CD4-positive, alpha-beta memory T cell (primary cell): ENCODE data around the gene FMR1NB. TPM values are rescaled to one million over a fixed set of nuclear protein-coding genes. Genes with fewer than 3 reads are reported as not detected.
A peak's percentile ranks its signal among the peaks of the same experiment; 100 is the strongest.

ENCODE experiments used
- CTCF ChIA-PET: fragments of 350-600 bp; sonication (Branson Sonifier 250); formaldehyde crosslinking; loops from one replicate; lab custom pipeline; 2021; ENCODE audit warnings: inconsistent platforms; ENCODE audit not compliant: partially characterized antibody; lab: Charles Lee
- POLR2A ChIA-PET: fragments of 350-600 bp; sonication (Branson Sonifier 250); formaldehyde crosslinking; loops from one replicate; lab custom pipeline; 2021; ENCODE audit not compliant: partially characterized antibody; lab: Charles Lee
- DNase-seq, 5 donors: peaks; one replicate each; pipeline versions ENCODE4 v3.0.0 to v3.0.0-alpha.2; 2020 to 2022; ENCODE audit warnings: mixed read lengths in 1 of 5
- H3K27ac ChIP-seq: one replicate; pipeline ENCODE4 v1.7.0; 2013; ENCODE audit warnings: low read depth, low read length
- H3K27me3 ChIP-seq: 2 replicates; pipeline ENCODE4 v1.7.0; 2013; ENCODE audit warnings: mild to moderate bottlenecking, low read length, moderate library complexity; ENCODE audit not compliant: insufficient read depth
- H3K36me3 ChIP-seq: 2 replicates; pipeline ENCODE4 v1.7.0; 2013; ENCODE audit warnings: mild to moderate bottlenecking, low read length, moderate library complexity; ENCODE audit not compliant: insufficient read depth
- H3K4me1 ChIP-seq: 2 replicates; pipeline ENCODE4 v1.7.0; 2013; ENCODE audit warnings: mild to moderate bottlenecking, low read length, moderate library complexity; ENCODE audit not compliant: insufficient read depth
- H3K4me3 ChIP-seq, 2 donors: one replicate each; pipeline ENCODE4 v1.7.0; 2013; ENCODE audit warnings: low read length in 2 of 2, mild to moderate bottlenecking in 1 of 2
- H3K9me3 ChIP-seq, 2 donors: one replicate each; pipeline ENCODE4 v1.7.0; 2013; ENCODE audit warnings: low read length in 2 of 2, control low read depth in 1 of 2; ENCODE audit not compliant: control insufficient read depth in 1 of 2
- H3K27ac Mint-ChIP-seq, 7 donors: one replicate each; pipeline ENCODE4 v1.8.0; 2020 to 2021; ENCODE audit warnings: mixed read lengths in 7 of 7, mild to moderate bottlenecking in 6 of 7, inconsistent platforms in 3 of 7, moderate library complexity in 3 of 7
- H3K27me3 Mint-ChIP-seq, 2 donors: one replicate each; pipeline ENCODE4 v1.8.0; 2020 to 2021; ENCODE audit warnings: mixed read lengths in 2 of 2
- H3K36me3 Mint-ChIP-seq, 2 donors: one replicate each; pipeline ENCODE4 v1.8.0; 2020 to 2021; ENCODE audit warnings: mixed read lengths in 2 of 2, inconsistent platforms in 1 of 2, mild to moderate bottlenecking in 1 of 2
- H3K4me1 Mint-ChIP-seq, 4 donors: one replicate each; pipeline ENCODE4 v1.8.0; 2020 to 2021; ENCODE audit warnings: mixed read lengths in 4 of 4, mild to moderate bottlenecking in 1 of 4
- H3K4me3 Mint-ChIP-seq, 8 donors: one replicate each; pipeline ENCODE4 v1.8.0; 2020 to 2021; ENCODE audit warnings: mixed read lengths in 8 of 8, mild to moderate bottlenecking in 7 of 8, moderate library complexity in 6 of 8, inconsistent platforms in 3 of 8
- H3K9me3 Mint-ChIP-seq, 8 donors: one replicate each; pipeline ENCODE4 v1.8.0; 2020 to 2021; ENCODE audit warnings: mixed read lengths in 8 of 8, mild to moderate bottlenecking in 5 of 8, inconsistent platforms in 3 of 8, moderate library complexity in 1 of 8
- intact Hi-C: fragments of 100-400 bp; cut with micrococcal nuclease; formaldehyde crosslinking; loops from one replicate; pipeline ENCODE4 v1.15.1; 2023
- polyA plus RNA-seq, 2 donors: library from polyadenylated mRNA; unstranded; fragments of 300-500 nt; fragmentation: Illumina TruSeq; gene quantifications; one replicate each; pipeline ENCODE4 v1.2.3, GENCODE V29; 2021
- total RNA-seq, 2 experiments: library from RNA; stranded (reverse); gene quantifications; one replicate each; pipeline ENCODE4 v1.2.3, GENCODE V29; 2021

The FMR1NB gene
- total and polyA plus RNA-seq, 4 experiments from 2014 or later = not detected

GRCh38 chrX:148035380-148035779 is 54.2 kb downstream of the FMR1NB start:
- no peak overlapping the region for H3K4me3 Mint-ChIP-seq
- CTCF ChIA-PET = no interaction called here
- intact Hi-C loops = no loop called here
- H3K36me3 Mint-ChIP-seq = no peaks in the 10 kb centered on the region
- H3K9me3 Mint-ChIP-seq = no peaks in the 10 kb centered on the region
- no peaks in the 10 kb centered on the region for H3K4me1 Mint-ChIP-seq
- POLR2A ChIA-PET = no interaction called here
- Histone ChIP-seq H3K4me1 (no peaks in the 10 kb centered on the region), H3K4me3 (no peak overlapping the region), H3K27me3 (no peaks in the 10 kb centered on the region), H3K9me3 (no peaks in the 10 kb centered on the region), H3K36me3 (no peaks in the 10 kb centered on the region), H3K27ac (no peak overlapping the region)
- no peak for DNase-seq
- no peak overlapping the region for H3K27ac Mint-ChIP-seq
- peaks cover 0 to 1% of the 10 kb centered on the region in 2 donors for H3K27me3 Mint-ChIP-seq

GRCh38 chrX:148037020-148037419 is 55.9 kb downstream of the FMR1NB start:
- no peaks in the 10 kb centered on the region for H3K27me3 ChIP-seq
- Mint-ChIP-seq H3K27ac (no peak overlapping the region), H3K9me3 (peaks cover 0 to 2% (median 0%) of the 10 kb centered on the region in 8 donors), H3K27me3 (peaks cover 0 to 1% of the 10 kb centered on the region in 2 donors), H3K4me3 (no peak overlapping the region), H3K36me3 (no peaks in the 10 kb centered on the region), H3K4me1 (no peaks in the 10 kb centered on the region)
- intact Hi-C loops = no loop called here
- ChIA-PET CTCF (no interaction called here), POLR2A (no interaction called here)
- no peaks in the 10 kb centered on the region for H3K4me1 ChIP-seq
- no peaks in the 10 kb centered on the region for H3K9me3 ChIP-seq
- no peak for DNase-seq
- no peak overlapping the region for H3K4me3 ChIP-seq
- no peak overlapping the region for H3K27ac ChIP-seq
- H3K36me3 ChIP-seq = no peaks in the 10 kb centered on the region

GRCh38 chrX:148043271-148043855 is 62.2 kb downstream of the FMR1NB start:
- ChIA-PET POLR2A (no interaction called here), CTCF (interaction anchor here (1.5 kb wide), 1 partner anchor 1243 kb away, joined by 3 read pairs; no protein-coding TSS in a partner anchor)
- Mint-ChIP-seq H3K4me3 (no peak overlapping the region), H3K27ac (peak overlapping the region in 1 of 7 donors; percentile 62), H3K9me3 (peaks cover 0 to 2% (median 0%) of the 10 kb centered on the region in 8 donors), H3K27me3 (peaks cover 0 to 2% of the 10 kb centered on the region in 2 donors), H3K36me3 (no peaks in the 10 kb centered on the region), H3K4me1 (no peaks in the 10 kb centered on the region)
- H3K27ac ChIP-seq = no peak overlapping the region
- no peak for DNase-seq
- intact Hi-C loops = no loop called here
- no peaks in the 10 kb centered on the region for H3K4me1 ChIP-seq
- H3K4me3 ChIP-seq = no peak overlapping the region
- no peaks in the 10 kb centered on the region for H3K27me3 ChIP-seq
- no peaks in the 10 kb centered on the region for H3K36me3 ChIP-seq
- H3K9me3 ChIP-seq = no peaks in the 10 kb centered on the region

GRCh38 chrX:148047200-148047599 is 66.1 kb downstream of the FMR1NB start:
- Mint-ChIP-seq H3K9me3 (no peaks in the 10 kb centered on the region), H3K4me3 (no peak overlapping the region), H3K27me3 (peaks cover 0 to 2% of the 10 kb centered on the region in 2 donors), H3K36me3 (no peaks in the 10 kb centered on the region), H3K4me1 (no peaks in the 10 kb centered on the region), H3K27ac (no peak overlapping the region)
- Histone ChIP-seq H3K27ac (no peak overlapping the region), H3K4me1 (no peaks in the 10 kb centered on the region), H3K36me3 (no peaks in the 10 kb centered on the region), H3K27me3 (no peaks in the 10 kb centered on the region), H3K9me3 (no peaks in the 10 kb centered on the region), H3K4me3 (no peak overlapping the region)
- CTCF ChIA-PET = interaction anchor here (0.7 to 1.0 kb wide), 3 partner anchors 1224 to 1423 kb away, joined by 3 to 10 read pairs (median 3); no protein-coding TSS in a partner anchor
- intact Hi-C loops = no loop called here
- DNase-seq = no peak
- POLR2A ChIA-PET = no interaction called here

- Mint-ChIP-seq H3K4me1 (no peaks in the 10 kb centered on the region), H3K9me3 (no peaks in the 10 kb centered on the region), H3K36me3 (no peaks in the 10 kb centered on the region), H3K27me3 (peaks cover 0 to 1% of the 10 kb centered on the region in 2 donors), H3K4me3 (no peak overlapping the region), H3K27ac (no peak overlapping the region)
- ChIA-PET POLR2A (no interaction called here), CTCF (interaction anchor here (1.0 to 4.5 kb wide), 4 partner anchors 9 to 1304 kb away, joined by 3 to 30 read pairs (median 4); no protein-coding TSS in a partner anchor)
- intact Hi-C loops = loop anchor here (2.0 kb wide), 1 partner anchor 1421 kb away; no protein-coding TSS in a partner anchor
- H3K4me3 ChIP-seq = no peak overlapping the region
- no peak overlapping the region for H3K27ac ChIP-seq
- no peaks in the 10 kb centered on the region for H3K4me1 ChIP-seq
- no peaks in the 10 kb centered on the region for H3K9me3 ChIP-seq
- DNase-seq = peak in 4 of 5 donors; percentile 18 to 33 (median 28)
- no peaks in the 10 kb centered on the region for H3K27me3 ChIP-seq
- H3K36me3 ChIP-seq = no peaks in the 10 kb centered on the region
Observed at GRCh38 chrX:148049441-148049840, 68.3 kb downstream of the FMR1NB start.

- ChIA-PET CTCF (interaction anchor here (1.7 to 4.5 kb wide), 2 partner anchors 1235 to 1419 kb away, joined by 7 to 30 read pairs; no protein-coding TSS in a partner anchor), POLR2A (no interaction called here)
- Histone ChIP-seq H3K27me3 (no peaks in the 10 kb centered on the region), H3K9me3 (no peaks in the 10 kb centered on the region), H3K4me1 (no peaks in the 10 kb centered on the region), H3K36me3 (no peaks in the 10 kb centered on the region), H3K27ac (no peak overlapping the region), H3K4me3 (no peak overlapping the region)
- Mint-ChIP-seq H3K27ac (no peak overlapping the region), H3K27me3 (peaks cover 0 to 1% of the 10 kb centered on the region in 2 donors), H3K9me3 (no peaks in the 10 kb centered on the region), H3K4me3 (no peak overlapping the region), H3K36me3 (no peaks in the 10 kb centered on the region), H3K4me1 (no peaks in the 10 kb centered on the region)
- no peak for DNase-seq
- intact Hi-C loops = no loop called here
Observed at GRCh38 chrX:148051973-148052372, 70.8 kb downstream of the FMR1NB start.

- Histone ChIP-seq H3K36me3 (no peaks in the 10 kb centered on the region), H3K27ac (no peak overlapping the region), H3K27me3 (no peaks in the 10 kb centered on the region), H3K9me3 (no peaks in the 10 kb centered on the region), H3K4me1 (no peaks in the 10 kb centered on the region), H3K4me3 (no peak overlapping the region)
- peaks cover 0 to 12% (median 8%) of the 10 kb centered on the region in 8 donors for H3K9me3 Mint-ChIP-seq
- H3K27ac Mint-ChIP-seq = no peak overlapping the region
- H3K4me3 Mint-ChIP-seq = no peak overlapping the region
- no peaks in the 10 kb centered on the region for H3K4me1 Mint-ChIP-seq
- intact Hi-C loops = no loop called here
- H3K27me3 Mint-ChIP-seq = peaks cover 2 to 6% of the 10 kb centered on the region in 2 donors
- no peaks in the 10 kb centered on the region for H3K36me3 Mint-ChIP-seq
- ChIA-PET POLR2A (no interaction called here), CTCF (no interaction called here)
- DNase-seq = no peak
Observed at GRCh38 chrX:148067285-148067684, 86.1 kb downstream of the FMR1NB start.
